ENCODE data around the gene LBP.

DNA sequence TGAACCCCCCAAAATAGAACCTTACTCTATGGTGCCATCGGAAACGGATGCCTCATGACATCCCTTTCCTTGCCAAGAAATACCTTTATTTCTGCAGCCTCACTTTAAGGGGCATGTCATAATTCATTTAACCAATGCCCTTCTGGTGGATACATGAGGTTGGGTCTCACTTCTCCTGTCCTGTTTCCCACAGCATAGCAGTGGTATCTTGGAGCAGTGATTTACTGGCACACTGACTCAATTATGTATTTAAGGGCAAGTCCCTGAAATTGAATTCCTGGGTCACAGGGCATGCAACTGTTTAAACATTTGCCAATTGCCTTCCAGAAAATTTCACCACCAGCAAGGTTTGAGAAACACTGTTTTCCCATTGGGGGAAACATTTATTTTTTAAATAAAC, 639 bp upstream of the LBP start:
- TF ChIP-seq, protein P1, sequence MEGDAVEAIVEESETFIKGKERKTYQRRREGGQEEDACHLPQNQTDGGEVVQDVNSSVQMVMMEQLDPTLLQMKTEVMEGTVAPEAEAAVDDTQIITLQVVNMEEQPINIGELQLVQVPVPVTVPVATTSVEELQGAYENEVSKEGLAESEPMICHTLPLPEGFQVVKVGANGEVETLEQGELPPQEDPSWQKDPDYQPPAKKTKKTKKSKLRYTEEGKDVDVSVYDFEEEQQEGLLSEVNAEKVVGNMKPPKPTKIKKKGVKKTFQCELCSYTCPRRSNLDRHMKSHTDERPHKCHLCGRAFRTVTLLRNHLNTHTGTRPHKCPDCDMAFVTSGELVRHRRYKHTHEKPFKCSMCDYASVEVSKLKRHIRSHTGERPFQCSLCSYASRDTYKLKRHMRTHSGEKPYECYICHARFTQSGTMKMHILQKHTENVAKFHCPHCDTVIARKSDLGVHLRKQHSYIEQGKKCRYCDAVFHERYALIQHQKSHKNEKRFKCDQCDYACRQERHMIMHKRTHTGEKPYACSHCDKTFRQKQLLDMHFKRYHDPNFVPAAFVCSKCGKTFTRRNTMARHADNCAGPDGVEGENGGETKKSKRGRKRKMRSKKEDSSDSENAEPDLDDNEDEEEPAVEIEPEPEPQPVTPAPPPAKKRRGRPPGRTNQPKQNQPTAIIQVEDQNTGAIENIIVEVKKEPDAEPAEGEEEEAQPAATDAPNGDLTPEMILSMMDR (IDR thresholded peaks at IDR 0.05) = no peak
- TF ChIP-seq POLR2AphosphoS5 (IDR thresholded peaks at IDR 0.05) (no peak), POLR2A (IDR thresholded peaks at IDR 0.05) (no peak)

All from stomach (tissue), 4 donors.